Erythroblast (primary cell): ENCODE measurements around the gene TMEM238.

ENCODE experiments used
- GATA1 ChIP-seq: IDR thresholded peaks from 2 replicates; pipeline ENCODE4 v1.6.1; 2011; ENCODE audit warnings: low read depth, mild to moderate bottlenecking, control low read depth, low read length, moderate library complexity
- POLR2A ChIP-seq: IDR thresholded peaks from 2 replicates; pipeline ENCODE4 v1.6.1; 2011; ENCODE audit warnings: mild to moderate bottlenecking, low read length

GRCh38 chr19:55345101-55345817 is 38.8 kb downstream of the TMEM238 start:
- TF ChIP-seq POLR2A (no peak), GATA1 (no peak)
